Measurements from ENCODE around the gene ITGB3BP. TPM values are rescaled to one million over a fixed set of nuclear protein-coding genes. Genes with fewer than 3 reads are reported as not detected.
"Not testable (repeated sequence)": the region's sequence is repeated elsewhere in the genome, so short reads cannot be mapped to it uniquely, and the experiment has no call there.

ITGB3BP gene
- total and polyA plus RNA-seq, 2 of the 13 experiments (the other 11 are each of a cell fraction or from before 2014, with no cell fraction given): 19.0 to 46.5 TPM

DNA sequence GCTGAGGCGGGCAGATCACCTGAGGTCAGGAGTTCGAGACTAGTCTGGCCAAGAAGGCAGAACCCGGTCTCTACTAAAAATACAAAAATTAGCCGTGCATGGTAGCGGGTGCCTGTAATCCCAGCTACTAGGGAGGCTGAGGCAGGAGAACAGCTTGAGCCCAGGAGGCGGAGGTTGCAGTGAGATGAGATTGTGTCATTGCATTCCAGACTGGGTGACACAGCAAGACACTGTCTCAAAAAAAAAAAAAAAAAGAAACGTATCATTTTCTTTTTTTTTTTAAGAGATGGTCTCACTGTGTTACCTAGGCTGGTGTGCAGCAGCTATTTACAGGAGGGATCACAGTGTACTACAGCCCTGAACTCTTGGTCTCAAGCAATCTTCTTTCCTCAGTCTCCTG, 47.3 kb downstream of the ITGB3BP start (continued):
- TF ChIP-seq, protein P1, sequence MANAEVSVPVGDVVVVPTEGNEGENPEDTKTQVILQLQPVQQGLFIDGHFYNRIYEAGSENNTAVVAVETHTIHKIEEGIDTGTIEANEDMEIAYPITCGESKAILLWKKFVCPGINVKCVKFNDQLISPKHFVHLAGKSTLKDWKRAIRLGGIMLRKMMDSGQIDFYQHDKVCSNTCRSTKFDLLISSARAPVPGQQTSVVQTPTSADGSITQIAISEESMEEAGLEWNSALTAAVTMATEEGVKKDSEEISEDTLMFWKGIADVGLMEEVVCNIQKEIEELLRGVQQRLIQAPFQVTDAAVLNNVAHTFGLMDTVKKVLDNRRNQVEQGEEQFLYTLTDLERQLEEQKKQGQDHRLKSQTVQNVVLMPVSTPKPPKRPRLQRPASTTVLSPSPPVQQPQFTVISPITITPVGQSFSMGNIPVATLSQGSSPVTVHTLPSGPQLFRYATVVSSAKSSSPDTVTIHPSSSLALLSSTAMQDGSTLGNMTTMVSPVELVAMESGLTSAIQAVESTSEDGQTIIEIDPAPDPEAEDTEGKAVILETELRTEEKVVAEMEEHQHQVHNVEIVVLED (CRISPR knock-in tag; IDR thresholded peaks at IDR 0.05; ENCODE audit: borderline replicate concordance): no peak

DNA sequence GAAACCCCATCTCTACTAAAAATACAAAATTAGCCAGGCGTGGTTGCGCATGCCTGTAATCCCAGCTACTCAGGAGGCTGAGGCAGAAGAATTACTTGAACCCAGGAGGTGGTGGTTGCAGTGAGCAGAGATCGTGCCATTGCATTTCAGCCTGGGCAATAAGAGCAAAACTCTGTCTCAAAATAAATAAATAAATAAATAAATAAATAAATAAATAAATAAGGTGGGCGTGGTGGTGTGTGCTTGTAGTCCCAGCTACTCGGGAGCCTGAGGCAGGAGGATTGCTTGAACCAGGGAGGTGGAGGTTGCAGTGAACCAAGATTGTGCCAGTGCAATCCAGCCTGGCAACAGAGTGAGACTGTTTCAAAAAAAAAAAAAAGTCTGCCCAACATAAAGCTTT, 54.3 kb downstream of the ITGB3BP start:
- H3K4me2 ChIP-seq (ENCODE audit: low read depth, low read length); FAIRE-seq; H3K4me3 ChIP-seq (replicated peaks in 1 of 3; ENCODE audit: insufficient read depth in 1 of 3, low read depth in 2 of 3, low read length in 3 of 3); BruUV-seq (replicated peaks); in situ Hi-C loops (cut with HindIII; ENCODE audit: extremely low pct_ligation_motif_present, low pct_unique_long_range_greater_than_20kb); H3K27ac ChIP-seq (ENCODE audit: extremely low read length, insufficient read depth, low read length); POLR2A ChIA-PET; H3K4me1 ChIP-seq (ENCODE audit: insufficient read depth, low read length); H3K9ac ChIP-seq (ENCODE audit: insufficient read depth, low read depth, low read length); H3K9me3 ChIP-seq (ENCODE audit: low read length); H3K27me3 ChIP-seq (ENCODE audit: control insufficient read depth in 1 of 2, insufficient read depth in 2 of 2, low read length in 2 of 2); H3K36me3 ChIP-seq (replicated peaks in 1 of 2; ENCODE audit: control insufficient read depth in 1 of 2, insufficient read depth in 2 of 2, low read length in 2 of 2); DNase-seq (ENCODE audit: low spot score); H3K79me2 ChIP-seq (ENCODE audit: insufficient read depth, low read length); CTCF ChIA-PET (ENCODE audit: low intra/inter-chr PET ratio, low total read pairs); intact Hi-C loops (cut with micrococcal nuclease; ENCODE audit: unreplicated experiment); H2AFZ ChIP-seq (ENCODE audit: low read length); ATAC-seq; H4K20me1 ChIP-seq (ENCODE audit: insufficient read depth, low read length): not testable (repeated sequence)
- WGBS (ENCODE audit: low lambda C conversion rate): 96% methylated on average over 5 of the region's 5 CpGs

DNA sequence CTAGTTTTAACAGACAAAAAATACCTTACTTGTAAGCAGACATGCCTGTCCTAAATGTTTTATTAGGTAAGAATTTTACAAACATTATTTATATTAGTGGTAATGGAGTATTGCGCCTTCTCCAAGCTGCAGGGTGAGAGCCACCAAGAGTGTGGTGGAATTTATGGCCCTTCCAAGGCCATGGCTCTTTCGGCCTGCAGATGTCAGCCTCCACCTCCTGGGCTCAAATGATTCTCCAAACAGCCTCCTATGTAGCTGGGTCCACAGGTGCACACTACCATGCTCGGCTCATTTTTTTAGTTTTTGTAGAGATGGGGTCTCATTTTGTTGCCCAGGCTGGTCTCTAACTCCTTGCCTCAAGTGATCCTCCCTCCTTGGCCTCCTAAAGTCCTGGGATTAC, 56.3 kb downstream of the ITGB3BP start:
- peak; percentile 37 for FAIRE-seq
- BruUV-seq (replicated peaks): no TSS peak
- in situ Hi-C loops (cut with HindIII; ENCODE audit: extremely low pct_ligation_motif_present, low pct_unique_long_range_greater_than_20kb) (no loop called here), intact Hi-C loops (cut with micrococcal nuclease; ENCODE audit: unreplicated experiment) (no loop called here)
- Histone ChIP-seq H3K27me3 (ENCODE audit: control insufficient read depth in 1 of 2, insufficient read depth in 2 of 2, low read length in 2 of 2) (no peaks in the 10 kb centered on the region), H4K20me1 (ENCODE audit: insufficient read depth, low read length) (no peaks in the 10 kb centered on the region), H3K9me3 (ENCODE audit: low read length) (peaks cover 9% of the 10 kb centered on the region), H3K36me3 (replicated peaks in 1 of 2; ENCODE audit: control insufficient read depth in 1 of 2, insufficient read depth in 2 of 2, low read length in 2 of 2) (no peaks in the 10 kb centered on the region), H2AFZ (ENCODE audit: low read length) (no peak overlapping the region), H3K4me1 (ENCODE audit: insufficient read depth, low read length) (no peaks in the 10 kb centered on the region), H3K4me3 (replicated peaks in 1 of 3; ENCODE audit: insufficient read depth in 1 of 3, low read depth in 2 of 3, low read length in 3 of 3) (no peak overlapping the region), H3K9ac (ENCODE audit: insufficient read depth, low read depth, low read length) (no peak overlapping the region), H3K4me2 (ENCODE audit: low read depth, low read length) (no peak overlapping the region), H3K79me2 (ENCODE audit: insufficient read depth, low read length) (no peaks in the 10 kb centered on the region), H3K27ac (ENCODE audit: extremely low read length, insufficient read depth, low read length) (no peak overlapping the region)
- DNase-seq (ENCODE audit: low spot score): no peak
- TF ChIP-seq KAT8 (CRISPR knock-in tag; IDR thresholded peaks at IDR 0.05): no peak
- TF ChIP-seq, protein P2, sequence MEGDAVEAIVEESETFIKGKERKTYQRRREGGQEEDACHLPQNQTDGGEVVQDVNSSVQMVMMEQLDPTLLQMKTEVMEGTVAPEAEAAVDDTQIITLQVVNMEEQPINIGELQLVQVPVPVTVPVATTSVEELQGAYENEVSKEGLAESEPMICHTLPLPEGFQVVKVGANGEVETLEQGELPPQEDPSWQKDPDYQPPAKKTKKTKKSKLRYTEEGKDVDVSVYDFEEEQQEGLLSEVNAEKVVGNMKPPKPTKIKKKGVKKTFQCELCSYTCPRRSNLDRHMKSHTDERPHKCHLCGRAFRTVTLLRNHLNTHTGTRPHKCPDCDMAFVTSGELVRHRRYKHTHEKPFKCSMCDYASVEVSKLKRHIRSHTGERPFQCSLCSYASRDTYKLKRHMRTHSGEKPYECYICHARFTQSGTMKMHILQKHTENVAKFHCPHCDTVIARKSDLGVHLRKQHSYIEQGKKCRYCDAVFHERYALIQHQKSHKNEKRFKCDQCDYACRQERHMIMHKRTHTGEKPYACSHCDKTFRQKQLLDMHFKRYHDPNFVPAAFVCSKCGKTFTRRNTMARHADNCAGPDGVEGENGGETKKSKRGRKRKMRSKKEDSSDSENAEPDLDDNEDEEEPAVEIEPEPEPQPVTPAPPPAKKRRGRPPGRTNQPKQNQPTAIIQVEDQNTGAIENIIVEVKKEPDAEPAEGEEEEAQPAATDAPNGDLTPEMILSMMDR (CRISPR knock-in tag; IDR thresholded peaks at IDR 0.05): peak; percentile 42; the same call in 1 of the 2 replicates
- peak; percentile 24; the same call in 1 of the 2 replicates for TF ChIP-seq STAG1 (CRISPR knock-in tag; IDR thresholded peaks at IDR 0.05)
- WGBS (ENCODE audit: low lambda C conversion rate): 87% methylated on average over 3 of the region's 3 CpGs
- ChIA-PET CTCF (ENCODE audit: low intra/inter-chr PET ratio, low total read pairs) (no interaction called here), POLR2A (interaction anchor here (0.6 kb wide), 1 partner anchor 146 kb away, joined by 3 read pairs; no protein-coding TSS in a partner anchor)
- peak; percentile 70 for ATAC-seq
